ENCODE results near the gene CAMK1G. TPM values are rescaled to one million over a fixed set of nuclear protein-coding genes. Genes with fewer than 3 reads are reported as not detected.

Gene CAMK1G
- total RNA-seq, 1 donor from 2014 or later: not detected

DNA sequence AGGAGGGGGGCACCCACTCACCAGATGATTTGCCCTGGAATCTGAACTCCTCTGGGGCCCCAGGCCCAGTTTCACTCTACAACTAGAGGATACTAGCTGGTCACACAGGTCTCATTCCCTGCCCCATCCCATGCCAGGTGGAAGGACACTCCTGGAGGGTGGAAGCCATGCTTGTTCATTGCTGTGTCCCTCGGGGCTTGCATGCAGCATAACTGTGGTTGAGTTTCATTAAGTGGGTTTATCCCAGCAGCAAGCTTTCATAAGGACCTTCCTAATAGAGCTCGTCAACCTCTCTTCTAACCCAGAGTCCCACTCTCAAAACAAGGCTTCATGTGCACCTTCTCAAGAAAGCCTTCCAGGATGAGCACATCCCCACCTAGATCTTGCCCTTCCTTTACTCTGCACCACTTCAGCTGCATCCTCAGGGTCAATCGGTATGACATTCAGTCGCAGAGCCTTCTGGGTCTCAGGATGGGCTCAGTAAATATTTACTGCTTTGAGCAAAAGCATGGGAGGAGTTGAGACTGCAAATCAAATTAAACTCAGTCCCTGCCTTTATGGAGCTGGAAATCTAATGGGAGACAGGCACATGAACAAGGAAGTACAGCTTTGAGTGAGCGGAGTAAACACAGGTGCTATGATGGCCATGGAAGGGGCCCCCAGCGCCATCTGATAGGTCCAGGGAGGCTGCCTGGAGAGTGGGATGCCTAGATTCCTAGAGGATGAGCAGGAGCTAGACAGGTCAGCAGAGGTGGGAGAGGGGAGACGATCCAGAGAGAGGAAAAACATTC is 36.4 kb downstream of the CAMK1G start:
- TF ChIP-seq, protein P1, sequence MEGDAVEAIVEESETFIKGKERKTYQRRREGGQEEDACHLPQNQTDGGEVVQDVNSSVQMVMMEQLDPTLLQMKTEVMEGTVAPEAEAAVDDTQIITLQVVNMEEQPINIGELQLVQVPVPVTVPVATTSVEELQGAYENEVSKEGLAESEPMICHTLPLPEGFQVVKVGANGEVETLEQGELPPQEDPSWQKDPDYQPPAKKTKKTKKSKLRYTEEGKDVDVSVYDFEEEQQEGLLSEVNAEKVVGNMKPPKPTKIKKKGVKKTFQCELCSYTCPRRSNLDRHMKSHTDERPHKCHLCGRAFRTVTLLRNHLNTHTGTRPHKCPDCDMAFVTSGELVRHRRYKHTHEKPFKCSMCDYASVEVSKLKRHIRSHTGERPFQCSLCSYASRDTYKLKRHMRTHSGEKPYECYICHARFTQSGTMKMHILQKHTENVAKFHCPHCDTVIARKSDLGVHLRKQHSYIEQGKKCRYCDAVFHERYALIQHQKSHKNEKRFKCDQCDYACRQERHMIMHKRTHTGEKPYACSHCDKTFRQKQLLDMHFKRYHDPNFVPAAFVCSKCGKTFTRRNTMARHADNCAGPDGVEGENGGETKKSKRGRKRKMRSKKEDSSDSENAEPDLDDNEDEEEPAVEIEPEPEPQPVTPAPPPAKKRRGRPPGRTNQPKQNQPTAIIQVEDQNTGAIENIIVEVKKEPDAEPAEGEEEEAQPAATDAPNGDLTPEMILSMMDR (IDR thresholded peaks at IDR 0.05; ENCODE audit: borderline replicate concordance): no peak
- Histone ChIP-seq H3K27me3 (ENCODE audit: low read depth) (no peaks in the 10 kb centered on the region), H3K4me1 (peaks cover 65% of the 10 kb centered on the region), H3K36me3 (no peaks in the 10 kb centered on the region), H3K4me3 (no peak overlapping the region), H3K9me3 (replicated peaks) (no peaks in the 10 kb centered on the region), H3K27ac (replicated peaks) (peak overlapping the region; percentile 72)
- intact Hi-C loops (cut with micrococcal nuclease): no loop called here
- no peak for DNase-seq

DNA sequence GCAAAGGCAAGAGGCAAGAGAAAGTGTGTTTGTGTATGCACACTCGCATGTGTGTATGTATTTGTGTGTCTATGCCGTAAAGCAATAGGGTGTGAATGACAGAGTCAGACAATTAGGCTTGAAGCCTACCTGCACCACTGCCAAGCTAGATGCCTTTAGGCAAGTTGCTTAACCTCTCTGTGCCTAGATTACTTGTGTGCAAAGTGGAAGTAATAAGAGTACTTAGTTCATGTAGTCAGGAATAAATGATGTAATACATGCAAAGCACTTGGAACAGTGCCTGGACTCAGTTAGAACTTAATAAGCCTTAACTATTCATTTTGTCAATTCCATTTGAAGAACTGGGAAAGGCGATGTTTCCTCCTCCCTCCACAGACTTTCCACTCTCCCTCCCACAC is 37.0 kb downstream of the CAMK1G start:
- Histone ChIP-seq H3K36me3 (no peaks in the 10 kb centered on the region), H3K9me3 (replicated peaks) (no peaks in the 10 kb centered on the region), H3K27me3 (ENCODE audit: low read depth) (no peaks in the 10 kb centered on the region), H3K4me1 (peaks cover 71% of the 10 kb centered on the region), H3K27ac (replicated peaks) (peak overlapping the region; percentile 69), H3K4me3 (no peak overlapping the region)
- TF ChIP-seq, protein P1 (IDR thresholded peaks at IDR 0.05; ENCODE audit: borderline replicate concordance): no peak
- DNase-seq: no peak
- intact Hi-C loops (cut with micrococcal nuclease): no loop called here

DNA sequence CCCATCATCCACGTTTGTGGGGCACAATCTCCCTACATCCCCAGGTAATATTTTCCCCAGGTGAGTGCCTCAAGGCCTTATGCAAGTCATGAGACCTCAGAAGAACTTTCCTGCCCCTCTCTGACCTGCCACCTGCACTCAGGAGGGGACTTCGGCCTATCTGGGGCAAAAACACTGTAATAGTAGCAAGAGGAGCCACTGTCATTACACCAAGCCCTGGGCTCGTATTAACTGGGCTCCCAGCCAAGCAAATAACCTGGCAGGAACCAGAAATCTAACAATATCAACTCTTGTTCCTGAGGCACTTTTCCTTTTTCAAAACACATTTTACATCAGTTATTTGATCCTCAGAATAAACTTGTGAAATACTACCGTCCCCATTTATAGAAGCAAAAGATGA is 37.8 kb downstream of the CAMK1G start:
- intact Hi-C loops (cut with micrococcal nuclease): no loop called here
- TF ChIP-seq, protein P1 (IDR thresholded peaks at IDR 0.05; ENCODE audit: borderline replicate concordance): no peak

DNA sequence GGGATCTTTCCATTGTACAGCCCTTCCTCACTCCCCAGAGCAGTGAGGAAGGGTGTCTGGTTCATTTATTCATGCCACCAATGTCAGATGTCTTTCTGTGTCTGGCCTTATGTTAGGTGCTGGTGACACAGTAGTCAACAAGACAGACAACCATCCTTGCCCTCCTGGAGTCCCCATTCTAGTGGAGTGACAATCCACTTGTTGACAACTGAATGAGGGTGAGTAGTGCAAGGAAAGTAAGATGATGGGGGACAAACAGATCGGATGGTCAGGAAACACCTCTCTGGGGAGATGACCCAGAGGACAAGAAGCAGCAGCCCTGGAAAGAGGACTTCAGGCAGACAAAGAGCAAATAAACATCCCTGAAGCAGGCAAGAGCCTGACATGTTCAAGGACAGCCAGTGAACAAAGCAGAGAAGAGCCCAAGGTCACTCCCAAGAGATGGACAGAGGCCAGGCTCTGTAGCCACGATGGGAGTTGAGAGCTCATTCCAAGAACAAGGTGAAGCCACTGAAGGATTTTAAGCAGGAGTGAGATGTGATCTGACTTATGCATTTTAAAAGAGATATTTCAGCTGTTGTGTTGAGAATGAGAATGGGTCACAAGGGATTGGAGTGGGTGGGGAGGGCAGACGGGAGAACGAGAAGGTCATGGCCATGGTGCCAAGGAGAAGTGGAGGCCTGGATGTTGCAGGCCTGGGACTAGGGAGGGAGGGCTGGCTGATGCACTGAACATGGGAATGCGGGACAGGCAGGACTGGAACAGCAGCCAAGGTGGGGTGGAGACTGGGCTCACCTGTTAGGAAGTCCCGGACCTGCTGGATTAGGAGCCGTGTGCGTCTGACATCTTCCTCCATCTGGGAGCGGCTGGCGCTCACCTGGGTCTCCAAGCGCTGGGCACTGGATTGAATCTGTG is 38.5 kb downstream of the CAMK1G start:
- TF ChIP-seq, protein P1 (IDR thresholded peaks at IDR 0.05; ENCODE audit: borderline replicate concordance): no peak
- DNase-seq: no peak
- Histone ChIP-seq H3K4me1 (peaks cover 79% of the 10 kb centered on the region), H3K27ac (replicated peaks) (peak overlapping the region; percentile 69), H3K27me3 (ENCODE audit: low read depth) (no peaks in the 10 kb centered on the region), H3K4me3 (no peak overlapping the region), H3K36me3 (no peaks in the 10 kb centered on the region), H3K9me3 (replicated peaks) (no peaks in the 10 kb centered on the region)
- intact Hi-C loops (cut with micrococcal nuclease): no loop called here

More for the DNA sequence above, 37.8 kb downstream of the CAMK1G start:
- peaks cover 74% of the 10 kb centered on the region for H3K4me1 ChIP-seq
- no peak for DNase-seq
- no peaks in the 10 kb centered on the region for H3K36me3 ChIP-seq
- no peak overlapping the region for H3K4me3 ChIP-seq
- H3K27ac ChIP-seq (replicated peaks): peak overlapping the region; percentile 69
- no peaks in the 10 kb centered on the region for H3K9me3 ChIP-seq (replicated peaks)
- H3K27me3 ChIP-seq (ENCODE audit: low read depth): no peaks in the 10 kb centered on the region

DNA sequence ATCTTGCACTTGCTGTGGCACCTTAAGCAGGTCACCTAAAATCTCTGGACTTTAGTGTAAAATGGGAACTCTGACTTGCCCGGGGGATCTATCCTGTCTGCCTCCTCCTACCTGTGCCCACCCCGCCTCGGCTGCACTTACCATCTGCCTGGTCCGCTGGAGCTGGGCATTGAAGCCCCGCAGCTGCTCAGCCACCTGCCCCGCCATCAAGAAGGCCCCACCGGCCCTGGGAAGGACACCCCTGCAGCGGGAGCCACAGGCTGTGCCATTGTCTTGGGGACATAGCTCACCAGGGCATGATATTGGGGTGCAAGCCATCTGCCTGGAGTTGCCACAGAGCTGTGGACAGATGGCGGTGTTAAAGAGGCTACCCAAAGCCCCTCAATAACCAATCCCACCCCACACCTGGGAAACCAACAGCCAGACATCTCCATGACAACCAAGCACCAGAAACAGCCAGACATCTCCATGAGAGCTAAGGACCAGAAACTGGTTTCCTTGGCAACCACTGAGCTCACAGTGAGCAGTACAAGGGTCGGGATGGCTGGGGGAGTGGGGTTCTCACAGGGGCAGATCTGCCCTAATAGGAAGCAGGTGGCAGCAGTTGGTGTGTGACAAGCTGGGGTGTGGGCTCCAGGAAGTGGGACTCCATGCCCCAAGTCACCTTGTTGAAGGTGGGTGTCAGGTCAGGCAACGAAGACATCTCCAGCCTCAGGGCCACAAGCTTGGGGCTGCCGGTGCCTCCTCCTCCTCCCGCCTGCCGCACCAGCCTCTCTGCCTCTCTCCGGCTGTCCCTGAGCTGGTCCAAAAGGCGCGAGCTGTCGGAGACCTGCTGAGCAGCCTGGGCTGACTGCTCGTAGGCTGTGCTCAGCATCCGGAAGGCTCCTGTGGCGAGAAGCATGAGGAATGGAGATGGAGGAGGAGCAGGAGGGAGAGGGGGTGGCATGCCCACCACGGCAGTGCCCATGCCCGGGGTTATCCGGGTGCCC is 39.6 kb downstream of the CAMK1G start:
- DNase-seq: no peak
- Histone ChIP-seq H3K27ac (replicated peaks) (no peak overlapping the region), H3K9me3 (replicated peaks) (no peaks in the 10 kb centered on the region), H3K27me3 (ENCODE audit: low read depth) (no peaks in the 10 kb centered on the region), H3K4me1 (peaks cover 78% of the 10 kb centered on the region), H3K36me3 (no peaks in the 10 kb centered on the region), H3K4me3 (no peak overlapping the region)
- TF ChIP-seq, protein P1 (IDR thresholded peaks at IDR 0.05; ENCODE audit: borderline replicate concordance): no peak
- intact Hi-C loops (cut with micrococcal nuclease): no loop called here

Measured in left ventricle myocardium inferior (tissue), 1 donor.